ENCODE results near the gene VIPR1.

GRCh38 chr3:42516443-42516842 is 14.0 kb downstream of the VIPR1 start:
- TF ChIP-seq POLR2A (IDR thresholded peaks at IDR 0.05; ENCODE audit: low read depth, low read length) = no peak
- no peak for TF ChIP-seq TAF1 (IDR thresholded peaks at IDR 0.05; ENCODE audit: borderline replicate concordance, low read depth, low read length)
- TF ChIP-seq POLR2AphosphoS5 (IDR thresholded peaks at IDR 0.05; ENCODE audit: low read depth, low read length) = no peak
